Mesenchymal stem cell (in vitro differentiated cells and primary cell): ENCODE measurements around the gene HCK.

Source experiments
- DNase-seq: peaks from one replicate; pipeline ENCODE4 v3.0.0-alpha.2; 2013
- H2AFZ ChIP-seq: one replicate; pipeline ENCODE4 v1.6.1; 2013; ENCODE audit warnings: low read depth, mild to moderate bottlenecking, control low read depth, inconsistent platforms, low read length, moderate library complexity
- H2AK5ac ChIP-seq: 2 replicates; pipeline ENCODE4 v1.6.1; 2013; ENCODE audit warnings: low read length, moderate library complexity, mild to moderate bottlenecking, inconsistent platforms; ENCODE audit not compliant: severe bottlenecking
- H2BK120ac ChIP-seq: one replicate; pipeline ENCODE4 v1.6.1; 2013; ENCODE audit warnings: low read depth, mild to moderate bottlenecking, inconsistent platforms, low read length, moderate library complexity
- H2BK12ac ChIP-seq, 2 experiments: one replicate each; pipeline ENCODE4 v1.6.1; 2013; ENCODE audit warnings: inconsistent platforms in 2 of 2, low read length in 2 of 2, mild to moderate bottlenecking in 2 of 2, moderate library complexity in 2 of 2, control low read depth in 1 of 2
- H2BK15ac ChIP-seq: one replicate; pipeline ENCODE4 v1.6.1; 2013; ENCODE audit warnings: mild to moderate bottlenecking, low read depth, inconsistent platforms; ENCODE audit not compliant: poor library complexity, severe bottlenecking
- H2BK5ac ChIP-seq: 2 replicates; pipeline ENCODE4 v1.6.1; 2013; ENCODE audit warnings: low read depth, mild to moderate bottlenecking, low read length, control low read depth, inconsistent platforms; ENCODE audit not compliant: poor library complexity, severe bottlenecking
- H3K14ac ChIP-seq, 2 experiments: one replicate each; pipeline ENCODE4 v1.6.1; 2013; ENCODE audit warnings: inconsistent platforms in 2 of 2, low read length in 2 of 2, control low read depth in 1 of 2, mild to moderate bottlenecking in 1 of 2, moderate library complexity in 1 of 2
- H3K18ac ChIP-seq, 2 experiments: one replicate each; pipeline ENCODE4 v1.6.1; 2013; ENCODE audit warnings: inconsistent platforms in 2 of 2, low read length in 2 of 2, control low read depth in 1 of 2, low read depth in 1 of 2, mild to moderate bottlenecking in 1 of 2
- H3K23ac ChIP-seq, 2 experiments: one replicate each; pipeline ENCODE4 v1.6.1; 2013; ENCODE audit warnings: inconsistent platforms in 2 of 2, low read length in 2 of 2, mild to moderate bottlenecking in 2 of 2, moderate library complexity in 2 of 2, control low read depth in 1 of 2
- H3K27ac ChIP-seq: 2 replicates; pipeline ENCODE4 v1.5.1; 2013; ENCODE audit warnings: mild to moderate bottlenecking, moderate library complexity, low read length, control low read depth, inconsistent platforms; ENCODE audit not compliant: poor library complexity, severe bottlenecking
- H3K27me3 ChIP-seq, 2 experiments: 2 replicates each; pipeline versions ENCODE4 v1.6.1 to v1.7.0; 2013; ENCODE audit warnings: low read length in 2 of 2, mild to moderate bottlenecking in 2 of 2, moderate library complexity in 2 of 2, control low read depth in 1 of 2, inconsistent platforms in 1 of 2; ENCODE audit not compliant: control insufficient read depth in 1 of 2, insufficient read depth in 1 of 2
- H3K36me3 ChIP-seq, 2 experiments: 2 replicates each; pipeline versions ENCODE4 v1.6.1 to v1.7.0; 2013; ENCODE audit warnings: low read length in 2 of 2, control low read depth in 1 of 2, inconsistent platforms in 1 of 2, low read depth in 1 of 2, mild to moderate bottlenecking in 1 of 2; ENCODE audit not compliant: insufficient read depth in 2 of 2, control insufficient read depth in 1 of 2
- H3K4ac ChIP-seq, 2 experiments: one replicate each; pipeline ENCODE4 v1.6.1; 2013; ENCODE audit warnings: inconsistent platforms in 2 of 2, low read length in 2 of 2, mild to moderate bottlenecking in 2 of 2, moderate library complexity in 2 of 2, control low read depth in 1 of 2, low read depth in 1 of 2
- H3K4me1 ChIP-seq: 2 replicates; pipeline ENCODE4 v1.6.1; 2013; ENCODE audit warnings: low read depth, low read length, control low read depth; ENCODE audit not compliant: control insufficient read depth, insufficient read depth
- H3K4me2 ChIP-seq: 2 replicates; pipeline ENCODE4 v1.6.1; 2013; ENCODE audit warnings: low read length, mild to moderate bottlenecking, inconsistent platforms; ENCODE audit not compliant: poor library complexity, severe bottlenecking
- H3K4me3 ChIP-seq, 2 experiments: 2 replicates each; pipeline versions ENCODE4 v1.5.1 to v1.7.0; 2013; ENCODE audit warnings: low read length in 2 of 2, mild to moderate bottlenecking in 2 of 2, control low read depth in 1 of 2, low read depth in 1 of 2; ENCODE audit not compliant: insufficient read depth in 1 of 2
- H3K79me1 ChIP-seq: replicated peaks from 2 replicates; pipeline ENCODE4 v1.6.1; 2013; ENCODE audit warnings: mild to moderate bottlenecking, control low read depth, low read length, inconsistent platforms; ENCODE audit not compliant: poor library complexity, severe bottlenecking
- H3K9ac ChIP-seq: 2 replicates; pipeline ENCODE4 v1.7.0; 2013; ENCODE audit warnings: mild to moderate bottlenecking, low read length, moderate library complexity
- H3K9me3 ChIP-seq: 2 replicates; pipeline ENCODE4 v1.7.0; 2013; ENCODE audit warnings: mild to moderate bottlenecking, low read length; ENCODE audit not compliant: control insufficient read depth
- H4K8ac ChIP-seq: one replicate; pipeline ENCODE4 v1.6.1; 2013; ENCODE audit warnings: inconsistent platforms, mild to moderate bottlenecking, low read length, moderate library complexity
- H4K91ac ChIP-seq: one replicate; pipeline ENCODE4 v1.6.1; 2013; ENCODE audit warnings: mild to moderate bottlenecking, low read length, inconsistent platforms
- whole genome bisulfite sequencing: methylation state at CpG from one replicate; pipeline ENCODE4 v1.1.7; 2013; ENCODE audit warnings: mixed read lengths; 5-methylcytosine and 5-hydroxymethylcytosine counted together

HCK gene

GRCh38 chr20:32079655-32080109, 27.6 kb downstream of the HCK start:
- Histone ChIP-seq H2BK15ac (no peak overlapping the region), H3K18ac (no peak overlapping the region), H4K8ac (no peak overlapping the region), H3K36me3 (no peaks in the 10 kb centered on the region), H3K4me1 (no peaks in the 10 kb centered on the region), H3K4me3 (no peak overlapping the region), H3K9ac (no peak overlapping the region), H3K23ac (no peak overlapping the region), H2BK120ac (no peak overlapping the region), H3K9me3 (no peaks in the 10 kb centered on the region), H4K91ac (no peak overlapping the region), H3K27me3 (peaks cover 76 to 77% of the 10 kb centered on the region in 2 experiments), H3K14ac (no peak overlapping the region), H2BK12ac (no peak overlapping the region), H3K4ac (no peak overlapping the region), H2AK5ac (no peak overlapping the region), H3K79me1 (no peaks in the 10 kb centered on the region), H2BK5ac (no peak overlapping the region), H3K27ac (no peak overlapping the region), H3K4me2 (no peak overlapping the region), H2AFZ (no peak overlapping the region)
- DNase-seq = no peak
- 83% methylated on average over 8 of the region's 8 CpGs for WGBS

GRCh38 chr20:32080783-32081182, 28.7 kb downstream of the HCK start:
- 62% methylated on average over 3 of the region's 3 CpGs for WGBS
- no peak overlapping the region for H3K18ac ChIP-seq

GRCh38 chr20:32083469-32083868, 31.4 kb downstream of the HCK start:
- Histone ChIP-seq H3K27ac (no peak overlapping the region), H3K9me3 (no peaks in the 10 kb centered on the region), H4K91ac (no peak overlapping the region), H3K9ac (no peak overlapping the region), H2AK5ac (no peak overlapping the region), H3K79me1 (no peaks in the 10 kb centered on the region), H3K4ac (no peak overlapping the region), H2BK120ac (no peak overlapping the region), H3K14ac (no peak overlapping the region), H2BK15ac (no peak overlapping the region), H3K4me1 (no peaks in the 10 kb centered on the region), H3K18ac (no peak overlapping the region), H4K8ac (no peak overlapping the region), H3K23ac (no peak overlapping the region), H3K4me3 (no peak overlapping the region), H3K4me2 (no peak overlapping the region), H2AFZ (no peak overlapping the region), H2BK5ac (no peak overlapping the region), H2BK12ac (no peak overlapping the region), H3K27me3 (peaks cover 52 to 61% of the 10 kb centered on the region in 2 experiments), H3K36me3 (no peaks in the 10 kb centered on the region)
- 84% methylated on average over 6 of the region's 6 CpGs for WGBS
- no peak for DNase-seq

More at GRCh38 chr20:32080783-32081182, 28.7 kb downstream of the HCK start:
- H3K4ac ChIP-seq = no peak overlapping the region
- H3K4me2 ChIP-seq = no peak overlapping the region
- H2AFZ ChIP-seq = no peak overlapping the region
- H2BK5ac ChIP-seq = no peak overlapping the region
- H3K79me1 ChIP-seq = no peaks in the 10 kb centered on the region
- no peak overlapping the region for H3K9ac ChIP-seq
- no peak overlapping the region for H3K23ac ChIP-seq
- H3K27ac ChIP-seq = no peak overlapping the region
- no peak overlapping the region for H2BK120ac ChIP-seq
- H3K27me3 ChIP-seq = peaks cover 71% of the 10 kb centered on the region in 2 experiments
- H2BK15ac ChIP-seq = no peak overlapping the region
- no peak overlapping the region for H4K8ac ChIP-seq
- no peaks in the 10 kb centered on the region for H3K36me3 ChIP-seq
- H3K4me3 ChIP-seq = no peak overlapping the region
- no peak for DNase-seq
- no peak overlapping the region for H2BK12ac ChIP-seq
- H3K4me1 ChIP-seq = no peaks in the 10 kb centered on the region
- H4K91ac ChIP-seq = no peak overlapping the region
- H2AK5ac ChIP-seq = no peak overlapping the region
- no peaks in the 10 kb centered on the region for H3K9me3 ChIP-seq
- no peak overlapping the region for H3K14ac ChIP-seq

GRCh38 chr20:32087070-32087469, 35.0 kb downstream of the HCK start:
- Histone ChIP-seq H3K4me3 (no peak overlapping the region), H2BK5ac (no peak overlapping the region), H3K9me3 (no peaks in the 10 kb centered on the region), H4K8ac (no peak overlapping the region), H3K4me2 (no peak overlapping the region), H2BK12ac (no peak overlapping the region), H3K23ac (no peak overlapping the region), H3K27ac (no peak overlapping the region), H4K91ac (no peak overlapping the region), H3K4me1 (no peaks in the 10 kb centered on the region), H3K27me3 (peaks cover 46 to 54% of the 10 kb centered on the region in 2 experiments), H3K9ac (no peak overlapping the region), H3K79me1 (no peaks in the 10 kb centered on the region), H3K14ac (no peak overlapping the region), H3K18ac (no peak overlapping the region), H3K36me3 (no peaks in the 10 kb centered on the region), H2AK5ac (no peak overlapping the region), H2AFZ (no peak overlapping the region), H2BK120ac (no peak overlapping the region), H3K4ac (no peak overlapping the region), H2BK15ac (no peak overlapping the region)
- DNase-seq = no peak
- 100% methylated on average over 1 of the region's 3 CpGs for WGBS
